ENCODE data around the gene ULK2. TPM values are rescaled to one million over a fixed set of nuclear protein-coding genes. Genes with fewer than 3 reads are reported as not detected.

Gene ULK2
- total RNA-seq, 1 donor from 2014 or later = 26.8 TPM

DNA sequence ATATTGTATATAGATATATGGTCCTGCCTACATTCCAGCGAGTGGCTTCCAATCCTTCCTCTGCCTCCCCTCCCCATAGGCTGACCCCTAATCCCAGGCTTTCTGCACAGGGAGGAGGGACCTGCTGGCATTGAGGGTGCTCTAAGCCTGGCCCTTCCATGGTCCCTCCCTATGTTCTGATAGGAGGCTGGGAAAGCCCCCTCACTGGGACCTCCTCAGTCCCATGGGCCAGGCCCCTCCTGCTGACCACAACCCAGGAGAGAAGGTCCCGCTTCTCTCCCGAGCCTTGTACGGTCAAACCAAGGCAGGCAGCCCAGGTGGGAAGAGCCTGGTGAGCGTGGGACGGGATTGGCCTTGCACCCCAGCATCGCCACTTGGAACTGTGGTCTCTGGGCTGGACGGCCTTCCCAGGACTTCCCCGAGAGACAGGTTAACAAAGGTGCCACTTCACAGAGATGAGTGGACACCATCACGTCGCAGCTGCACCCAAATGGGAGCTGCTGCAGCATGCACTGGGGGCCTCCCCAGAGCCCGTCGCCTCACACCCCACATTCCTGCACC lies 120.5 kb downstream of the ULK2 start:
- DNase-seq = no peak

- DNase-seq = no peak
Observed at GRCh38 chr17:19746517-19746916, 121.2 kb downstream of the ULK2 start.

DNA sequence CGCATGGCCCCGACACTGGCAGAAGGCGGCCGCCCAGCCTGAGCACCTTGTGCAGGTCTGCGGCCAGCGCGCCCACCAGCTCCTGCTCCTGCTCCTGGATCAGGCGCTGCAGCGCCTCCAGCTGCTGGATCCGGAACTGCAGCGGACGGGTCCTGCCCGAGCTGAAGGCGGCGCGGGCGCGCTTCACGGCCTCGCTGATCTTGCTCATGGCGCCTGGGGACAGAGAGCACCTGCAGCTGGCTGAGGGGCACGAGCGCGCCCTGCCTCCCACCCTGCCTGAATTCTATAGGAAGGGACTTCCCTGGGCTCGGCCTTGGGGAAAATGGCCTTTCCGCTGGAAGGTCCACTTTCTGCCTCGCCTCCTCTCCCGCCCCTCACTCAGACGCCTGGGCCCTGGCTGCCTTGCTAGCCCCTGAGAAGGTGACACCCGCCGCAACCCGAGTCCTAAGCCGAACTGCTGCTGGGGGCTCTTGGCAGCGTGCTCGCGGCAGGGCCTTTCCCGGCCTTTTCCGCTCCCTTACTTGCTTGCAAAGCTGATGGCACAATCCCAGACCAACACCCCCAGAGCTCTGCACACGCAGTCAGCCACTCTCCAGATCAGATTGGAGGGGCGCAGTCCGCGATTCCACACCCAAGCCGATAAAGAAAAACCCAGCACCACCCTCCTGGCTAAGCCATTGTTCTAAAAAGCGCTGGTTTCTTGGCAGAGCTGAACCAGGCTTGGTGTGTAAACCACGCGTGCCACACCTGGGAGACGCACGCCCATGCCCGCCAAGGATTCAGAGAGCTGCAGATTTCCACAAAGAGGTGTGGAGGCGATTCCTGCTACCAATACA lies 122.6 kb downstream of the ULK2 start:
- DNase-seq = peak; percentile 36

GRCh38 chr17:19744492-19744891 lies 123.2 kb downstream of the ULK2 start:
- DNase-seq = no peak

GRCh38 chr17:19743101-19744100 lies 124.3 kb downstream of the ULK2 start:
- no peak for DNase-seq

GRCh38 chr17:19742495-19742894 lies 125.2 kb downstream of the ULK2 start:
- no peak for DNase-seq

DNA sequence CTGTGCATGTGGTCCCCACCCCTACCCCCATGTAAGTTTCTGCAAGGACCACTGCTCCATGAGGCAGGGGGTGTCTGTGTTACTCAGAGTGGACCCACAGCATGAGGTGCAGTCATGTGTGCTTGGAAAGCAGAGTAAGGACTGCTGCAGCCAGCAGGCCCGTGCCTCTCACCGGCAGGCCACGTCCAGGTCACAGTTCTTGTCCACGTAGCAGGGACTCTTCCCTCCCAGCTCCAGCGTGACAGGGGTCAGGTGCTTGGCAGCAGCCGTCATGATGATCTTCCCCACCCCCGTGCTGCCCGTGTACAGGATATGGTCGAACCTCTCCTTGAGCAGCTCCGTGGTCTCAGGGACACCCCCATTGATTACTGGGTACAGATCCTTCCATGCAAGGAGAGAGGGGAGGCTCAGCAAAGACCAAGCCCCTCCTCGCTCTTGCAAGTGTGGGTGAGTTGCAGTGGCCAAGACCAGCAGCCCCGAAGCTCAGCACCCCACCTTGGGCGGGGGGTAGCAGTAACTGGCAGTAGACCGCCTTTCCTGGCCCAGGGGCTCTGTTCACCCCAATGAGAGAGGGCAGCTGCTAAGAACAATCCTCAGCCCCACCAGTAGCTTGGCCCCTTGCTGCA lies 125.8 kb downstream of the ULK2 start:
- no peak for DNase-seq

DNA sequence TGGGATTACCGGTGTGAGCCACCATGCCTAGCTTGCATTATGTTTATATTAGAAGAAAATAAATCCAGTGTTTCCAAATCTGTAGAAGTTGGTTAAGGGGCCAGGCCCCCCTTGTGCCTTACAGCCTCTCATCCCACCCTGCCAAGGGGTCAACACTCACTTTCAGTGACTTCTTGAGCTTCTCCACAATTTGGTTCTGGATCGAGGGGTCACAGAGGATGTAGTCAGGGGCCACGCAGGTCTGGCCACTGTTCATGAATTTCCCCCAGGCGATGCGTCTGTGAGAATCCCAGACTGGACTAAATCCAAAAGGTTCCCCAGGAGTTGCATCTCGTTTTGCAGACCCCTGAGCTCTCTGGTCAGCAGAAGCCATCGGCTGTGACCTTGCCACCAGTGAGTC lies 126.8 kb downstream of the ULK2 start:
- no peak for DNase-seq

DNA sequence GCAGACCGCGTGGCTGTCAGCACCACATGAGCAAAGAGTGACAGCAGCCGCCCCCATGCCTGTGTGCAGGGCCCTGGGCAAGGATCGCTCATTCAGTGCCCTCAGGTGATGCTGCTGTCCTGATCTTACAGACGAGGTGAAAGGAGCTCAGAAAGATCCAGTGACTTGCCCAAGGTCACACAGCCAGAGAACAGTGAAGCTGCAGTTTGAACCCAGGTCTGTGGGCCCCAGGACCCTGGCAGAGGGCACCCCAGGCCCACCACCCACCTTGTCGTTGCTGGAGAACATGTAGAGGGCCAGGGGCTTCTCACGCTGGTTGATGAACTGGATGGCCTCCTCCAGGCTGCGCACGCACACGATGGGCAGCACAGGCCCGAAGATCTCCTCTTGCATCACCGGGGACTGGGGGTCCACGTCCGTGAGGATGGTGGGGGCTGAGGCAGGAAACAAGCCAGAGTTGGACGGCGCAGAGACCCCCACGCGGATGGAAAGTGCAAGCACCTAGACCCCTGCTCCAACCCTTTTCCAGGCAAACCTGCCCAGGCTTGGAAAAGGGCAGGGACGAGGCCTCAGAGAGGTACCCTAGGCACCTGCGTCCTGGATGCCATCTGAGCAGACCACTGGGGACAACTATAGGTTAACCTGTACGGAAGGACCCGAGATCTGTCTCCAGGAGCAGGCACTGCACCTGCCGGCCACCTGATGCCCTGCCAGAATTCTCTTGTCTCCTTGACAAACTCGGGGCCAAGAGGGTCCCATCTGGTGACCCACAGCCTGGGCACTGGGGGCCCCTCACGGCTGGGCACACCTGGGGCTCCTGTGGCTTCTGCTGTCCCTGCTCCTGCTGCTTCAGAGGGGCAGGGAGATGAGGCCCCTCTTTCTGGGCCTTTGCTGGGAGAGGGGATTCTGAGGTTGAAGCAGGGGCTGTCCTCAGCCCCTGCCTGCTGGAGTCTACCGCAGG lies 128.2 kb downstream of the ULK2 start:
- DNase-seq = no peak

DNA sequence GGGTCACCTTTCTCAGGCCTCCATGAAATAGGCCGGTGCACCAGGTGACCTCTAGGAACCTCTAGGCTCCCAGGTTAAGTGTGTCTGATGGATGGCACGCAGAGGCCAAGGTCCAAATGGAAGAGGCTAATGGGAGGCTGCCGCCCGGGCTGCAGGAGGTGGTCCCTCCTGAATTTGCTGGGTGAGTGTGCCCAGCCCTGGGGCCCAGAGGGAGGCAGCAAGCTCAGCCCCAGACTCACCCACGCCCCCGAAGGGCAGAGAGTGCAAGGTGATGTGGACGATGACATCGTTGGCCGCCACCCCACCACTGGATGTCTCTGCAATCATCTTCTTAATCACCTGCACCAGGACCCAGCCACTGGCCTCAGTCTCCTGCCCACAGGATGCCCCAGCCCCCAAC lies 129.0 kb downstream of the ULK2 start:
- DNase-seq = no peak

GRCh38 chr17:19738073-19738449 lies 129.7 kb downstream of the ULK2 start:
- DNase-seq = no peak

- DNase-seq = no peak
Observed at GRCh38 chr17:19737305-19738072, 130.2 kb downstream of the ULK2 start.

DNA sequence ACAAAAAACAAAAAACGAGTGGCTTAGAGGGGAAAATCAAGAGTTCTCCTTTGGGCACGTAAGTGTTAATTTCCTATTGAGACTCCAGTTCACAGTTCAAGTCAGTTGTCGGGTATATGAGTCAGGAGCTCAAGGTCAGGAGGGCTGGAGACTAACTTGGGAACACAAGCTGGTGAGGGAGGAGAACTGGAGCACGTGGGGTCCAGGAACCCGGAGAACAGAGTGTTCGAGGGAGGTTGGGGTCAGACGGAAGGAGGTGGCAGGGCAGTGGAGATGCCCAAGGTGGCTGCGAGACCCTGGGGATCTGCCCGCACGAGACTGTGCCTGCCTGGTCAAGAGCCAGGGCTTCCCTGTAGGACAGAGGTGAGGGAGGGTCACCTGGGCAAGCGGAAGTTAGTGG lies 131.7 kb downstream of the ULK2 start:
- DNase-seq = no peak

GRCh38 chr17:19733953-19734526 lies 133.7 kb downstream of the ULK2 start:
- DNase-seq = no peak

DNA sequence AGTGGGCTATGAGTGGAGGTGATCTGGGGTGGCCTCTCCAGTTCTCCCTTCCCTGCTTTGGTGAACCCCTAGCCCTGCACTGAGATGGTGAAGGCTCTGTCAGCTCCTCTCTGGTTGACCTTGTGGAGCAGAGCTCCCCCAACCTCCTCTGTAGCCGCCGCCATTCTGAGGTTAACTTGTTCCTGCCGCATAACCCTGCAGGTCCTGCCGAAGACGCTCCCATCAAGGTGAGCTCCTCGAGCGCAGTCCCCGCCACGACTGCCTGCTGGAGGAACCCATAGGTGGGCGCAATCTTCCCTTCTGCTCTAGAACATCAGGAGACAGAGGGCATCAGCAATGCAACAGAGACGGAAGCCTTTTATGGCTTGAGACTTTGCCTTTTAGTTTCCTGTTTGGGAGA lies 136.1 kb downstream of the ULK2 start:
- DNase-seq = no peak

DNA sequence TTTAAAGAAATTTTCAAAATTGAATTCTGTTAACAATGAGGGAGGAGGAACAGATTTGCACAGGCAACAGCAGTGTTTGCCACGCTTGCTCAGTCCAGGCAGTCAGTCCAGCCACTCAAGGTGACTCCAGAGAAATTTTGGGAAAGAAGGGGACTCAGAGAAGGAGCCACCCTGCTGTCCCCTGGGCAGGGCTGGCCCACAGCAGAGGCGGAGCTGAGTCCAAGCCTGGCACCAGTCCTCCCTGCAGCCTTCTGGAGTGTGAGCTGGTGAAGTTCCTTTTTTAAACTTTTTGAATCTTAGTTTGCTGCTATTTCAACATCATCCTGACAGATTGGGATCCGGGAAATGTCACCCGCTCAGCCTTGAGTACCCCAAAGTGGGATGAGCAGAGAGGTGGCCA lies 136.9 kb downstream of the ULK2 start:
- DNase-seq = no peak

- DNase-seq = no peak
Observed at GRCh38 chr17:19729900-19730299, 137.8 kb downstream of the ULK2 start.

- DNase-seq = peak; percentile 58
Observed at GRCh38 chr17:19728084-19728495, 139.6 kb downstream of the ULK2 start.

GRCh38 chr17:19727501-19728078 lies 140.1 kb downstream of the ULK2 start:
- DNase-seq = peak; percentile 94

Measured in skin of body (tissue), 2 donors.